ENCODE results near the gene ITPK1. TPM values are rescaled to one million over a fixed set of nuclear protein-coding genes. Genes with fewer than 3 reads are reported as not detected.
"Not testable (repeated sequence)": the region's sequence is repeated elsewhere in the genome, so short reads cannot be mapped to it uniquely, and the experiment has no call there.

The ITPK1 gene
- total RNA-seq, 1 experiment from 2014 or later: 10.2 TPM

DNA sequence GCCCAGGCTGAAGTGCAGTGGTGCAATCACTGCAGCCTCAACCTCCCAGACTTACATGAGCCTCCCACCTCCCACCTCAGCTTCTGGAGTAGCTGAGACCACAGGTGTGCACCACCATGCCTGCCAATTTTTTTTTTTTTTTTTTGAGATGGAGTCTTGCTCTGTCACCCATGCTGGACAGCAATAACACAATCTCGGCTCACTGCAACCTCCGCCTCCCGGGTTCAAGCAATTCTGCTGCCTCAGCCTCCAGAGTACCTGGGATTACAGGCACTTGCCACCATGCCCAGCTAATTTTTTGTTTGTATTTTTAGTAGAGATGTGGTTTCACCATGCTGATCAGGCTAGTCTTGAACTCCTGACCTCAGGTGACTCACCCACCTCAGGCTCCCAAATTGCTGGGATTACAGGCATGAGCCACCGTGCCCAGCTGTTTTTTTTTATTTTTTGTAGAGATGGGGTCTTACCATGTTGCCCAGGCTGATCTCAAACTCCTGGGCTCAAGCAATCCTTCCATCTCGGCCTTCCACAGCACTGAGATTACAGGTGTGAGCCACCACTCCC, 15.6 kb upstream of the ITPK1 start:
- DNase-seq (ENCODE audit: low read depth): peak; percentile 60

DNA sequence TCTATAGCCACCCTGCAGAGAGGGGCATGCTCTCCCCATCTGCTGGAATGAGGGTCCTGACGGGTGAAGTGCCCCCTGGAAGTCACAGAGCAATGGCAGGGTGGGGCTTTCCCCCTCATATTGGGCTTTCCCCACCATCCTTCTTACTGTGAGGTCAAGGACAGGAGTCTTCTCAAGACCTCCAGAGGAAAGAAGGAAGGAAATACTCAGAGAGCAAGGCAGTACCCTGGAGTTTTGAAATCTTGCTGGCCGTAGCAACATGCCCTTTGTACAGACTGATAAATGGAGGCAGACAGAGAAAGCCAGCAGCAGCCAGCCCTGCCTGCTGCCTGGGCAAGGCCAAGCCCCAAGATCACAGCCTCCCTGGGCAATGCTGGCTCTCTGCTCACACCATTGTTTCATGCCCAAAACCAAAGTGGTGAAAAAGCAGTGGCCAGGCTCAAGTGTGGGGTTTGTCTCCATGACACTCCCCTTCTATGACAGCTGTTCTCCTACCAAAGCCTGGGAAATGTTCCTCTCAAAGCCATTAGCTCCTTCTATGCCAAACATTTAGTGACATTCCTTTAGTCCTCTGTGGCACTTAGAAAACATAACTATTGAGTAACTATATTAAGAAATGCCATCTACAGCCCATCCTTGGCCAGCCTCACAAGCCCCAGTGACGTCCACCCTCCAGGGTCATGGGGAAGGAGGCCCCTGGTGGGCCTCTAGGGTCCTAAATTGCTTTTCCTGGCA, 13.2 kb upstream of the ITPK1 start:
- DNase-seq (ENCODE audit: low read depth): no peak

DNA sequence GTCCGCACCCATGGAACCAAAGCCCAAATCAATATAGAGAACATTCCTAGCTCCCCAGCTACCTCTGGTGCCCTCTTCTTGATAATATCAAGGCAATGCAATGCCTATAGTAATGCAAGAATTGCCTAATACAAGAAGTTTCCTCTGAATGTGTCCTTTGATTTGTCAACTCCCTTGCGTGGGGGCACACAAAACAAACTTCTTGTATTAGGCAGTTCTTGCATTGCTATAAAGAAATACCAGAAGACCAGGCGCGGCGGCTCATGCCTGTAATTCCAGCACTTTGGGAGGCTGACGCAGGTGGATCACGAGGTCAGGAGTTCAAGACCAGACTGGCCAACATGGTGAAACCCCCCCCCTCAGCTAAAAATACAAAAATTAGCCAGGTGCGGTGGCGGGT, 10.4 kb upstream of the ITPK1 start:
- no peak for DNase-seq (ENCODE audit: low read depth)

DNA sequence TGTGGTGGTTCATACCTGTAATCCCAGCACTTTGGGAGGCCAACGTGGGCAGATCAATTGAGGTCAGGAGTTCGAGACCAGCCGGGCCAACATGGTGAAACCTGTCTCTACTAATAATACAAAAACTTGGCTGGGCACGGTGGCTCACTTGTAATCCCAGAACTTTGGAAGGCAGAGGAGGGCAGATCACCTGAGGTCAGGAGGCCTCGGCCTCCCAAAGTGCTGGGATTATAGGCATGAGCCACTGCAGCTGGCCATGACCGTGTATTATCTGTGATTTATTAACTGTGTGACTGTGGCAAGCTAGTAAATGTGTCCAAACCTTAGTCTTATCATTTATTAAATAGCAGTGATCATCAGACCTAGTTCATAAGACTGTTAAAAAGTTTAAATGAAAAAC, 7.1 kb upstream of the ITPK1 start:
- DNase-seq (ENCODE audit: low read depth): no peak

DNA sequence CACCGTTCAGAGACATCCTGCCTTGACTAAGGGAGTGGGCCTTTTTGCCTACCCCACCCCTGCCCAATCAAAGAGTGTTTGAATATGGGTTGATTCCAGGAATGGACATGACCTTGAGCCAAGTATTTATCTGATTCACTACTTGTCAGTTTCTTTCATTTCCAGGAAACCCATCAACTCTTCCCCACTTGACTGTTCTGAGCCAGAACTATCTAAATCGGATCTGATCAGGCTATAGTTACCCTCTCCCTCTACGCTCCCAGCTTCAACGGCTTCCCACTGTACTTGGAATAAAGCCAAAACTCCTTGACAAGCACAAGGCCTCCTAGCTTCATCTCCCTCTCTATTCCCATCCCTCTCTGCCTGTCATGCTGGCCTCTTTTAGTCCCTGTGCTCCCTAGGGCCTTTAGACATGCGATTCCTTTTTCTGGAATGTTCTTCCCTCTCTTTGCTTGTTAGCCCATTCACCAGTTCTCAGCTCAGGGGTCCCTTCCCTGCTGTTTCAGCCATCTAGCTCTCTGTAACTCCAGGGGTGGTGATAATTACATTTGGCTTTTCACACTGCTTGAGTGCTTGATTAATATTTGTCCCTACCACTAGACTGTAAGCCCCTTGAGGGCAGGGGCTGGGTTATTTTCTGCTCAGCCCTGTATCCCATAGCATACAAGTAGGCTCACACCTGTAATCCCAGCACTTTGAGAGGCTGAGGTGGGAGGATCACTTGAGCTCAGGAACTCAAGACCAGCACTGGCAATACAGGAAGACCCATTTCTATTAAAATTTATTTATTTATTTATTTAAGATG, 5.5 kb upstream of the ITPK1 start:
- DNase-seq (ENCODE audit: low read depth): no peak

DNA sequence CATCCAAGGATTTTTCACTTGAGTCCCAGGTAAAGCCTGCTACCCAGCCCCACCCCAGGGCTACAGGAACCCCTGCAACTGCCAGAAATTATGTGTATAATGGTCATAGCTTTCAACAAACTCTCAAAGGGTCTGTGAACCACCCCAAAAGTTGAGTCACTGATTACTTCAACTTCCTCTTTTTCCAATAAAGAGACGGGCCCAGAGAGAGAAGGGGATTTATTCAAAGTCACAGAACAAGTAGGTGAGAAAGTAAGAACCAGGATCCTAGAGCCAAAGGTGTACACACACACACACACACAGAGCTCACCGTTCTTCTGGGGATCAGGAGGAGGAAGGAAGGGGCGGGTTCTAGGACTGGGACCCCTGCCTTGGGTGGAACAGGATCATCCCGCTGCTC, 4.8 kb upstream of the ITPK1 start:
- no peak for DNase-seq (ENCODE audit: low read depth)

DNA sequence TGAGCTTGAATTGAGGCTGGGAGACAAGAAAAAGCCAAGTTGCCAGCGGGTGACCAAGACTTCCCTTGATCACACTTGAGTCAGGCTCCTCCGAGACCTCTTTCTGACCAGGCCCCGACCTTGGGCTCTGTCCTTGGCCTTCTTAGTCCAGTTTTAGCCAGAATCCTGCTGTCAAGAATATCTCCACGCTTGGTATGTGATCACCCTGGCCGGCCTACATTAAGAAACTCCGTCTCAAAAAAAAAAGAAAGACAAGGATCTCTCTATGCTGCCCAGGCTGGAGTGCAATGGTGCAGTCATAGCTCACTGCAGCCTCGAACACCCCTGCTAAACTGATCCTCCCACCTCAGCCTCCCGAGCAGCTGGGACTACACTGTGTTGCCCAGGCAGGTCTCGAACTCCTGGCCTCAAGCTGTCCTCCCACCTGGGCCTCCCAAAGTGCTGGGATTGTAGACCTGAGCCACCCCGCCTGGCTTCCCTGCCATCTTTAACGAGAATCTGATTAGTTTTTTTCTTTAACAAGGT, 1.0 kb upstream of the ITPK1 start:
- DNase-seq (ENCODE audit: low read depth): no peak

DNA sequence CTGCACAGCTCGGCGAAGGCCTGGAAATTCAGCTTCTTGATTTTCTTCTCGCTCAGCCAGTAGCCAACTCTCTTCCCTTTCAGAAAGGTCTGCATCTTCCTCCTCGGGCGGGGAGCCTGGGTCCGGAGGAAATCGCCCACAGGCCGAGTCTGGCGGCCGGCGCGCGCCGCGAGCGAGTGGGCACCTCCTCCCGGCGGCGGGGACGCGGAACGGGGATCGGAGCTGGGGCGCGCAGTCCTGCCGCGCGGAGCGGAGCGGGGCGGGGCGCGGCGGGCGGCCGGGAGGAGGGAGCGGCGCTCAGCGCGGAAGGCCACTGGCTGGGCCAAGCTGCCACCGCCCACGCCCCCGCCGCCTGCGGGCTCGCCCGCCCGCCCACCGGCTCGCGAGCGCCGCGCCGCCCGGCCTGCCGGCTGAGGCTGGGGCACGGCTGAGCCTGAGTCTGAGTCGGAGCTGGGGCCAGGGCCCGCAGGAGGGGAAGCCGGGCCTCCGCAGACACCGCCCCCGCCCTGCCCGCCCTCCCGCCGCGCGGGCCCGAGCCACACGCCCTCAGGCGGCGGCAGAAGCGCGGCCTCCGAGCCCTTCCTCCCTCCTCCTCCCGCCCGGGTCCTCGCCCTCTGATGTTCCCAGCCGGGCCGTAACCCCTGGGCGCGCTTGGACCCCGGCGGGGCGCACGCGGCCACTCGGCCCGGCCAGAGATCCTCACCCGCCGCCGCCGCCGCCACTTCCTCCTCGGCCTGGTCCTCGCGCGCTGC, 480 bp downstream of the ITPK1 start:
- DNase-seq (ENCODE audit: low read depth): peak; percentile 70

DNA sequence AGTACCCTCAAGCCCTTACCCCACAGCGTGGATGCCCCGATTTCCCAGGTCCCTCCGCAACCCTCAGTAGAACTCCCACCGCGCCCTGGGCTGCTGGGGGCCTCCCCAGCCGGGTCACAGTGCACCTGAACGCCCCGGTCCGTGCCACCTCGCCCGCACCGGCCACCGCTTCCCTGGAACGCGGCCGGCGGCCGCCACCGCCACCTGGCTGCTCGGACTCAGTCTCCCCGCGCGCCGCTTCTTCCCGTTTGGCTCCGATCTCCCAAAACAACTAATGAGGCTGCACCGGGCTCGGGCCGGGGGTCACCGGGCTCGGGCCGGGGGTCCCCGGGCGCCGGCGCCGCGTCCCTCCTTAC, 1.0 kb downstream of the ITPK1 start:
- no peak for DNase-seq (ENCODE audit: low read depth)

DNA sequence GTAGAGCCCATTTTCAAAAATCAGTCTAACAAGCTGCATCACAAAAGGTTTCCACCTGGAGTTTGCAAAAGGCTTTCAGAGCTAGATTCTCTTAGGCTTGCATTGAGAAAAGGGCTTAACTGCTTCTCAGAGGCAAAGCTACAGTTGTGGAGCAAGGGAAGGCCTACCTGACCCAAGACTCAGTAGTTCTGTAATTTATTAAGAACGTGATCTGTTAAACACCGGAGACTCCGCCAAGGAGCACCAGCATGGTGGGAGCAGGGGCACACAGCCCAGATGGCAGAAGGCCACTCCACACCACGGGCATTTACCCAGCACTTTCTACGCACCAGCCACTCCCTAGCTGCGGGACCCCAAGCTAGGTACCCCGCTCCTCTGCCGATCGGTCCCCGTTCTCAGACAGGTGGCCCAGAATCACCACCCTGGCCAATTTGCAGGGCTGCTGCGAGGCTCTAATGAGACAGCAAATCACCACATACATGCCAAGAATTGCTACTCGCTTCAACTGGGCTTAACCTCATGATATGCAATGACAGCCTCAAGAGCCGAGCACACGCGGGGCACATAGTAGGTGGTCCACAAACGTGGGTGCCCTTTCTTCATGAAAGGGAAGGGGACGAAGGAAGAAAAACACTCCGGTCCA, 1.5 kb downstream of the ITPK1 start:
- no peak for DNase-seq (ENCODE audit: low read depth)

DNA sequence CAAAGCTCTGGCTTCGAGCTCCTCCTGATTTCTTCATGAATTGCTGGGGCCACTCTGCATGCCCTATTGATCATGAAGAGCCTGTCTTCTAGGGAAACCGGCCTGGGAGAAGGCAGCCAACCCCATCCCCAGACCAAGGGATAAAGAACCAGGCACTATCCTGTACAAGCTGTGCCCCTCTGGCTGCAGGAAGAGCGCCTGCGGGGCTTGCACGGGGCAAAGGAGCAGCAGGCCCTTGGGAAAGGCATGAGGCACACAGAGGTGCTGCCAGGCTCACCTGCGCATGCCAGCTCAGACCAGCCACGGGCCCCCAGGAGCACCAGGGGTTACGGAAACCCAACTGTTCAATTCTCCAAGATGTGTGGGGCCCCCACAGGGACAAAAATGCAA, 2.1 kb downstream of the ITPK1 start:
- no peak for DNase-seq (ENCODE audit: low read depth)

DNA sequence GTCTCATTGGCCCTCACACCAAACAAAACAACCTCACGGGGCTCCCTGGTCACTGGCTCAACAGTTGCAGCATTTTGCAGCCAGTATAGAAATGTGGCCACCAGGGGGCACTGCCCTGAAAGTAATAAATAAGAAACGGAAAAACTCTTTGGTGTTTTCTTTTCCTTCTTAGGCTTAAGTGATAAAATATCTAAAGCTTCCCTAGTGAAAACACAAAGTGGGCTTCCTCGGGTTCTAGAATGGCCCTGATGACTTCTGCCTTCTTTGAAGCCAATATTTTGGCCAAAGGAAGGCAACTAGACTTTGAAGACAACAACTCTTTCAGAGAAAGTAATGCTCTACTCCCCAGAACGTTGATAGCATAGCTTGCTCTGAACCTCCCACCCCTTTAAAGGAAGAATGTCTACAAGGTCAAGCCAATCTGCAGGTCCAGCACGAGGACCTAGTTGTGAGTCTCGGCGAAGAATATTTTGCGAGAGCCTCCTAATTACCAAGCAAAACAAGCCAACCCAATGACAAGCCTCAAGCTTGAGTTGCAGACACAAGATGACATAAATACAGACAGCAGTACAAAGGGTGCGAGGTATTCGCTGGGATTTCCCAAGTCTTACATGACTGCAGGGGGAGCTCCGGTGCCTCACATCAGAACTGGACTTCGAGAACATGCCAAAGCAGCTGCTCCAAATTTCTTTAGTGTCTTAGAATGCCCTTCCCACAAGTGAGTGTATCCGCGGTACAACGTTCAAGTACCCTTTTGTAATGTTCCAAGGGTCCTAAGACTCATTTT, 2.6 kb downstream of the ITPK1 start:
- DNase-seq (ENCODE audit: low read depth): peak; percentile 57

DNA sequence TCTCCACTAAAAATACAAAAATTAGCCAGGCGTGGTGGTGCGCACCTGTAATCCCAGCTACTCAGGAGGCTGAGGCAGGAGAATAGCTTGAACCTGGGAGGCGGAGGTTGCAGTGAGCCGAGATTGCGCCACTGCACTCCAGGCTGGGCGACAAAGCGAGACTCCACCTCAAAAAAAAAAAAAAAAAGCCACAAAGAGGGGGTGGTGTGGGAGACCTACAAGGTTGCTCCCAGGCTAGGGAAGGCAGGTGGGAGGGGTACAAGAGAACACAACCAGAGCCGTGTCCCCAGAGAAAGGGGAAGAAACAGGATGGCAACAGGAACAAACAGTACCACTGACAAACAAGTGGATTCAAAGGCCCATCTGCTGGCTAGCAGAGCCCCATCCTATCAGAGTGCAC, 4.2 kb downstream of the ITPK1 start:
- DNase-seq (ENCODE audit: low read depth): not testable (repeated sequence)

DNA sequence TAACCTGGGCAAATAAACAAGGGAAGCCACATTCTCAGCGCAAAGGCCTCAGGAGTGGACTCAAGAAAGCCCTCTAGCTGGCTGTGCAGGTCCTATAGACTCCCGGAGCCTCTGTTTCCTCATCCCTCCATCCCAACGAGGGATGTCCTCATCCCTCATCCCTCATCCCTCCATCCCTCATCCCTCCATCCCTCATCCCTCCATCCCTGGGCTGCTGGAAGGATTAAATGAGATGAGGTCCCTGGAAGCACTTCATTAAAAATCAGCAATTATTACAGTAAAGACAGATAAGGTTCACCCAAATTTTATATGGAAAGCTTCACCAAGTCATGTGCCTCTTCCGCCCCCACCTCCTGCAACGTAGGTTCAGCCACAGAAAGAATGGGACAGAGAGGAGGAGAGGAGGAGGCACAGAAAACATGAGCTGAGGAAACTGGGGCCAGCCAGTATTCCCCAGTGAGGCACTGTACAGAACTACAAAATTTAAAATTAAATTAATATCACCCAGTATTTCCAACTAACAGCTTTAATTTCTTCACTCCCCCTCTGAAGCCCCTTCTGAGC, 4.8 kb downstream of the ITPK1 start:
- no peak for DNase-seq (ENCODE audit: low read depth)

DNA sequence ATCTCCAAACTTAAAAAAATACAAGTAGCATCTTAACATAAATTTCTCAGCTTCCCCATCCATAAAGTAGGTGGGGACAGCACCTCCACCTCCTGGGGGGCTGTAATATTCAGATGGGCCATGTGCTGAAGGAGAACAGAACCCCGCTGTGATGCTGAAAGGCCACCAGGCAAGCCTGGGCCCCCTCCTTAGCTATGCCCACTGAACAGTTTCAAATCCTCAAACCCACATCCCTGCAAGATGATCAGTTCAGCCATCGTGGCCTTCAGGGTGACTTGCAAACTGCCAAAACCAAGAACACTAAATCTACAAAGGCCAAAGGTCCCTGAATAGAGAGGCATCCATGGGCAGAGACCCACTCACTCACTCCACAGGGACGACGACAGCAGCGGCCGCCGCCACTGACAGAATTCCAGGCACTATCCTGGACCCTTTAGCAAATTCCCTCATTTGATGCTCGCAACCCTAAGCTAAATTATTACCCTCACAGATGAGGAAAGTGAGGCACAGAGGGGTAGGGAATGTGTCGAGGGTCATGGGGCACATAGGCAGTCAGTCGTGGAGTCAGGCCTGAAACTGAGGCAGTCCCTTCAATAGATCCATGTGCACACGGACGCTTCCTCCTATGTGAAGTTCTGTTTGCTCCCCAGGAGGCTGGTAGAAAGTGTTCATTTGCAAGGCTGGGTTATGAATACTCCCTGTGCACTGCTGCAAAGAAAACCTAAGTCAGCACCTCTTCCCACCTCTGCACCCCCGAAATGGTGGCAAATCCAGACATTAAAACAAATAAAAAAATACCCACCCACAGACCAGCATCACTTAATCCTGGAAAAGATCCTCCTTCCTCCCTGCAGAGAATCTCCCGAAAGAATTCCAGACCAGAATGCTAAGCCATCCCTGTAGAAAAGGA, 5.9 kb downstream of the ITPK1 start:
- DNase-seq (ENCODE audit: low read depth): no peak

DNA sequence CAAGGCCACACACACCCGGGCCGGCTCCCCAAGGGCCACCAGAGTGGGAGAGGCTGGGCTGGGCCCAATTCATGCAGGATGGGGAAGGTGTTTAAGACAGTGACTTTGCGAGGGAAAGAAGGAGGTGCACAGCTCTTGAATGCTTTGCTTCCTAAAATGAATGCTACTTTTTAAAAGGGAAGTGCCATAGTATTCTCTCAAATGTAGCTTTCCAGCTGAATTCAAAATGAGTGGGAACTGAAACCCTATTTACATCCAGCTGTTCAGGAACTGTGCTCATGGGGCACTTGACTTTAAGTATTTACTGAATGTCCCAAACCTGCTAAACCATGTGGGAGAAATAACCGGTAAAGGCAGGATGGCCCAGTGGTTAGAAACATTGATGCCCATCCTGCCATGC, 7.6 kb downstream of the ITPK1 start:
- no peak for DNase-seq (ENCODE audit: low read depth)

DNA sequence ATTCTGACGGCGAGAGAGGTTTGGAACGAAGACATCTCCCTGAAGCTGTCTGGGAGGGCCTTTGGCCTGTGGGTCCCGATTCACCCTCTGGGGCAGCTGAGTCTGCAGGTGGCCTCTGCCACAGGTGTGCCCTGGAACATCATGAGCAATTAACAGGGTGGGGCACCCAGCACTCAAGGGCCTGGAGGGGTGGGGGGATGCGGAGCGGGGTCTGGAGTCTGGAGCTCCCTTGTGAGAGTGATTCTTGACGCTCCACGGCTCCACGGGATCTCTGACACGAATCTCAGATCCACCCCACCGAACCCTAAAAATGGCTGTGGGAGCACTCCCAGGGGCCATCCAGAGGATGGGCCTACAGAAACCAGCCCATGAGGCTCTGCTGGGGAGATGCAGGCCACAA, 8.3 kb downstream of the ITPK1 start:
- no peak for DNase-seq (ENCODE audit: low read depth)

DNA sequence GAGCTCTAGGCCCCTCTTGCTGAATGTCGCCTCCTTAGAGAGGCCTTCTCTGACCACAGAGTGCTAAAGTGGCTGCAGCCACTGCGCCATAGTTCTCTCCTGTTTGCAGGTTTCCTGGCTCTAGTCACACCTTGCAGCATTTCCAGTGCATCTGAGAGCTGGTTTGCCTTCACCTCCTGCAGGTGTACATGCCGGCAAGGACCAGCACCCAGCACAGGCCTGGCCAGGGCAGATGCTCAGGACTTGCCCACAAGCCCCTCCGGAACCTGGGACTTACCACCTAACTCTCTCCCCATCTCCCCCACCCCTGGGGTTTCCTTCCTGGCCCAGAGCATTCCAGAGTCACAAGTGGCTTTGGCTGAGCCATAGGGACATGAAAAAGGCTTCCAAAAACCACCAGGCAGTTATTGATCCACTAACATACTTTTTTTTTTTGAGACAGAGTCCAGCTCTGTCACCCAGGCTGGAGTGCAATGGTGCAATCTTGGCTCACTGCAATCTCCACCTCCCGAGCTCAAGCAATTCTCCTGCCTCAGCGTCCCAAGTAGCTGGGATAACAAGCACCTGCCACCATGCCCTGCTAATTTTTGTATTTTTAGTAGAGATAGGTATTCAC, 9.1 kb downstream of the ITPK1 start:
- no peak for DNase-seq (ENCODE audit: low read depth)

DNA sequence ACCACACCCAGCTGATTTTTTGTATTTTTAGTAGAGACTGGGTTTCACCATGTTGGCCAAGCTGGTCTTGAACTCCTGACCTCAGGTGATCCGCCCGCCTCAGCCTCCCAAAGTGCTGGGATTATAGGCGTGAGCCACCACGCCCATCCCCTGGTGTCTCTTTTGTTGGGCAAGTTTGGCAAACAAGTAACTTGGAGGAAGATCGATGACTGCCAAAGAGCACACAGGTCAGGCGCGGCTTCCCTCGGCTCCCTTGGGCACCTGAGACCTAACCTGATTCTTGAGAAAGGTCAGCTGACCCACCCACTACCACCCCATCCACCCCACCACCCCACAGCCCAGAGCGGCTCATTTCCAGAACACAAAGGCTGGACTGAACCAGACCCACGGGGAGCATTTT, 9.9 kb downstream of the ITPK1 start:
- not testable (repeated sequence) for DNase-seq (ENCODE audit: low read depth)

All from M059J (cell line).